Cardiac muscle cell (in vitro differentiated cells and primary cell): ENCODE results near the gene FGFR2. TPM values are rescaled to one million over a fixed set of nuclear protein-coding genes. Genes with fewer than 3 reads are reported as not detected.

ENCODE experiments used
- DNase-seq, 2 donors: peaks; one replicate each; pipeline versions ENCODE4 v3.0.0 to v3.0.0-alpha.2; 2010 to 2017; ENCODE audit warnings: low read depth in 1 of 2, low spot score in 1 of 2
- H3K27ac ChIP-seq: fragments of 200-600 bp; sonication (generic); 2 replicates; pipeline ENCODE4 v1.5.1; 2016
- H3K27me3 ChIP-seq: fragments of 200-600 bp; sonication (generic); 2 replicates; pipeline ENCODE4 v1.6.0; 2016; ENCODE audit warnings: control low read depth
- H3K36me3 ChIP-seq: fragments of 200-600 bp; sonication (generic); 2 replicates; pipeline ENCODE4 v1.5.1; 2016; ENCODE audit warnings: control low read depth
- H3K4me1 ChIP-seq: fragments of 200-600 bp; sonication (generic); 2 replicates; pipeline ENCODE4 v1.8.1; 2017; ENCODE audit warnings: low read depth, mild to moderate bottlenecking, mixed run types
- H3K4me3 ChIP-seq: fragments of 200-600 bp; sonication (generic); 2 replicates; pipeline ENCODE4 v1.5.1; 2016; ENCODE audit warnings: mild to moderate bottlenecking
- H3K9me3 ChIP-seq: fragments of 200-600 bp; sonication (generic); 2 replicates; pipeline ENCODE4 v1.5.1; 2017; ENCODE audit warnings: low read depth, mild to moderate bottlenecking, control low read depth
- CTCF ChIP-seq: IDR thresholded peaks from 2 replicates; pipeline ENCODE4 v1.5.1; 2012; ENCODE audit warnings: low read depth, mild to moderate bottlenecking, low read length
- polyA plus RNA-seq: library from polyadenylated mRNA; unstranded; fragments of >200 nt; fragmentation: Nextera tagmentation; extraction: Ambion mirVana; gene quantifications from 2 replicates; pipeline ENCODE4 v1.2.1, GENCODE V29; 2016
- total RNA-seq: library from RNA; depleted of rRNA; stranded (reverse); fragments of >200 nt; gene quantifications from 2 replicates; pipeline ENCODE4 v1.2.3, GENCODE V29; 2016

Gene FGFR2
- total and polyA plus RNA-seq, 2 experiments from 2014 or later = 47.5 to 50.6 TPM

GRCh38 chr10:121481180-121481579, 117.1 kb downstream of the FGFR2 start:
- peak in 1 of 2 donors; percentile 53 for DNase-seq
- H3K27me3 ChIP-seq = no peaks in the 10 kb centered on the region
- no peaks in the 10 kb centered on the region for H3K9me3 ChIP-seq
- TF ChIP-seq CTCF = no peak
- peaks cover 5% of the 10 kb centered on the region for H3K4me1 ChIP-seq
- H3K36me3 ChIP-seq = peaks cover 22% of the 10 kb centered on the region
- H3K27ac ChIP-seq = no peak overlapping the region
- H3K4me3 ChIP-seq = no peak overlapping the region

- H3K4me3 ChIP-seq = no peak overlapping the region
- H3K4me1 ChIP-seq = peaks cover 5% of the 10 kb centered on the region
- H3K27me3 ChIP-seq = no peaks in the 10 kb centered on the region
- DNase-seq = no peak
- H3K9me3 ChIP-seq = no peaks in the 10 kb centered on the region
- TF ChIP-seq CTCF = no peak
- no peak overlapping the region for H3K27ac ChIP-seq
- H3K36me3 ChIP-seq = peaks cover 13% of the 10 kb centered on the region
Observed at GRCh38 chr10:121478556-121478955, 119.7 kb downstream of the FGFR2 start.

GRCh38 chr10:121469797-121470606, 128.2 kb downstream of the FGFR2 start:
- Histone ChIP-seq H3K36me3 (no peaks in the 10 kb centered on the region), H3K9me3 (no peaks in the 10 kb centered on the region), H3K27me3 (no peaks in the 10 kb centered on the region), H3K27ac (no peak overlapping the region), H3K4me1 (no peaks in the 10 kb centered on the region), H3K4me3 (no peak overlapping the region)
- no peak for TF ChIP-seq CTCF
- DNase-seq = no peak

GRCh38 chr10:121468726-121469125, 129.5 kb downstream of the FGFR2 start:
- Histone ChIP-seq H3K36me3 (no peaks in the 10 kb centered on the region), H3K27me3 (no peaks in the 10 kb centered on the region), H3K9me3 (no peaks in the 10 kb centered on the region), H3K4me3 (no peak overlapping the region), H3K27ac (no peak overlapping the region), H3K4me1 (no peaks in the 10 kb centered on the region)
- TF ChIP-seq CTCF = no peak
- no peak for DNase-seq

- no peak overlapping the region for H3K4me3 ChIP-seq
- no peaks in the 10 kb centered on the region for H3K4me1 ChIP-seq
Observed at GRCh38 chr10:121466424-121466823, 131.8 kb downstream of the FGFR2 start.

More at GRCh38 chr10:121466424-121466823, 131.8 kb downstream of the FGFR2 start:
- no peak overlapping the region for H3K27ac ChIP-seq
- H3K9me3 ChIP-seq = no peaks in the 10 kb centered on the region
- TF ChIP-seq CTCF = no peak
- H3K27me3 ChIP-seq = no peaks in the 10 kb centered on the region
- no peaks in the 10 kb centered on the region for H3K36me3 ChIP-seq
- no peak for DNase-seq
